Activated CD4-positive, alpha-beta T cell treated with anti-CD3 and anti-CD28 coated beads for 36 hours (primary cell): Measurements from ENCODE around the gene CRADD. TPM values are rescaled to one million over a fixed set of nuclear protein-coding genes. Genes with fewer than 3 reads are reported as not detected.
A peak's percentile ranks its signal among the peaks of the same experiment; 100 is the strongest.
"Not testable (repeated sequence)": the region's sequence is repeated elsewhere in the genome, so short reads cannot be mapped to it uniquely, and the experiment has no call there.

Source experiments
- ATAC-seq: fragments of 200-7000 bp; cut with Tn5 transposase; one replicate; pipeline ENCODE4 v1.10.0; 2021; ENCODE audit warnings: mild to moderate bottlenecking, moderate library complexity
- CTCF ChIA-PET: fragments of 350-600 bp; sonication (Branson Sonifier 250); formaldehyde crosslinking; loops from one replicate; lab custom pipeline; 2021; ENCODE audit warnings: antibody characterized with exemption; lab: Charles Lee
- POLR2A ChIA-PET: fragments of 350-600 bp; sonication (Branson Sonifier 250); formaldehyde crosslinking; loops from one replicate; lab custom pipeline; 2021; ENCODE audit warnings: antibody characterized with exemption, inconsistent platforms; lab: Charles Lee
- DNase-seq: peaks from one replicate; pipeline ENCODE4 v3.0.0-alpha.2; 2020
- H3K27ac Mint-ChIP-seq: one replicate; pipeline ENCODE4 v1.8.0; 2021; ENCODE audit warnings: mixed read lengths
- H3K27me3 Mint-ChIP-seq: one replicate; pipeline ENCODE4 v1.8.0; 2021; ENCODE audit warnings: mixed read lengths
- H3K36me3 Mint-ChIP-seq: one replicate; pipeline ENCODE4 v1.8.0; 2021; ENCODE audit warnings: low read depth, mixed read lengths
- H3K4me1 Mint-ChIP-seq: one replicate; pipeline ENCODE4 v1.8.0; 2021; ENCODE audit warnings: mixed read lengths
- H3K4me3 Mint-ChIP-seq: one replicate; pipeline ENCODE4 v1.8.0; 2021; ENCODE audit warnings: mild to moderate bottlenecking, moderate library complexity, mixed read lengths
- H3K9me3 Mint-ChIP-seq: one replicate; pipeline ENCODE4 v1.8.0; 2021; ENCODE audit warnings: low read depth, mixed read lengths
- intact Hi-C, 2 experiments: fragments of 100-400 bp; cut with DNase I in 1 of 2; cut with micrococcal nuclease in 1 of 2; formaldehyde crosslinking; loops; one replicate each; pipeline versions ENCODE4 v1.14.2 to v1.15.1; 2022 to 2024; cut with DNase I, micrococcal nuclease
- total RNA-seq, 2 experiments: library from RNA; stranded (reverse); gene quantifications; one replicate each; pipeline ENCODE4 v1.2.3, GENCODE V29; 2021

CRADD gene
- total RNA-seq, 2 experiments from 2014 or later, result 5.7 to 7.8 TPM

GRCh38 chr12:93796729-93797128 is 119.6 kb downstream of the CRADD start:
- ATAC-seq (no peak), DNase-seq (no peak)
- Mint-ChIP-seq H3K4me1 (peaks cover 15% of the 10 kb centered on the region), H3K27me3 (no peaks in the 10 kb centered on the region), H3K4me3 (no peak overlapping the region), H3K36me3 (peaks cover 8% of the 10 kb centered on the region), H3K9me3 (no peaks in the 10 kb centered on the region), H3K27ac (no peak overlapping the region)
- POLR2A ChIA-PET, result no interaction called here
- CTCF ChIA-PET, result no interaction called here
- intact Hi-C loops, result no loop called here

- intact Hi-C loops, result no loop called here
- H3K27ac Mint-ChIP-seq, result peak overlapping the region; percentile 20
- POLR2A ChIA-PET, result no interaction called here
- peaks cover 21% of the 10 kb centered on the region for H3K4me1 Mint-ChIP-seq
- CTCF ChIA-PET, result no interaction called here
- ATAC-seq (peak; percentile 90), DNase-seq (no peak)
- peaks cover 8% of the 10 kb centered on the region for H3K36me3 Mint-ChIP-seq
- H3K27me3 Mint-ChIP-seq, result no peaks in the 10 kb centered on the region
- H3K4me3 Mint-ChIP-seq, result no peak overlapping the region
- H3K9me3 Mint-ChIP-seq, result no peaks in the 10 kb centered on the region
Observed at GRCh38 chr12:93798279-93799151, 121.3 kb downstream of the CRADD start.

GRCh38 chr12:93801666-93802065 is 124.5 kb downstream of the CRADD start:
- CTCF ChIA-PET, result interaction anchor here (1.1 kb wide), 1 partner anchor 35 kb away, joined by 4 read pairs; no protein-coding TSS in a partner anchor
- DNase-seq, H3K9me3 Mint-ChIP-seq, POLR2A ChIA-PET, intact Hi-C loops, ATAC-seq, H3K4me3 Mint-ChIP-seq, H3K27ac Mint-ChIP-seq, H3K27me3 Mint-ChIP-seq: not testable (repeated sequence)
- peaks cover 38% of the 10 kb centered on the region for H3K4me1 Mint-ChIP-seq
- H3K36me3 Mint-ChIP-seq, result peaks cover 10% of the 10 kb centered on the region

- DNase-seq (no peak), ATAC-seq (no peak)
- POLR2A ChIA-PET, result no interaction called here
- Mint-ChIP-seq H3K4me1 (peaks cover 44% of the 10 kb centered on the region), H3K9me3 (no peaks in the 10 kb centered on the region), H3K36me3 (peaks cover 10% of the 10 kb centered on the region), H3K4me3 (no peak overlapping the region), H3K27me3 (no peaks in the 10 kb centered on the region), H3K27ac (no peak overlapping the region)
- CTCF ChIA-PET, result interaction anchor here (1.1 to 1.4 kb wide), 3 partner anchors 30 to 292 kb away, joined by 3 to 4 read pairs (median 3); no protein-coding TSS in a partner anchor
- intact Hi-C loops, result no loop called here
Observed at GRCh38 chr12:93802293-93802692, 125.1 kb downstream of the CRADD start.

- H3K36me3 Mint-ChIP-seq, result peaks cover 10% of the 10 kb centered on the region
- H3K9me3 Mint-ChIP-seq, result no peaks in the 10 kb centered on the region
- CTCF ChIA-PET, result interaction anchor here (1.1 to 1.4 kb wide), 4 partner anchors 17 to 291 kb away, joined by 3 to 4 read pairs (median 3); no protein-coding TSS in a partner anchor
- POLR2A ChIA-PET, result no interaction called here
- no peak overlapping the region for H3K27ac Mint-ChIP-seq
- DNase-seq (no peak), ATAC-seq (no peak)
- H3K4me3 Mint-ChIP-seq, result no peak overlapping the region
- intact Hi-C loops, result no loop called here
- no peaks in the 10 kb centered on the region for H3K27me3 Mint-ChIP-seq
- H3K4me1 Mint-ChIP-seq, result peaks cover 45% of the 10 kb centered on the region
Observed at GRCh38 chr12:93802698-93803423, 125.7 kb downstream of the CRADD start.

- no peaks in the 10 kb centered on the region for H3K9me3 Mint-ChIP-seq
- peaks cover 10% of the 10 kb centered on the region for H3K36me3 Mint-ChIP-seq
- no peak overlapping the region for H3K27ac Mint-ChIP-seq
- ChIA-PET CTCF (interaction anchor here (1.1 to 1.4 kb wide), 3 partner anchors 18 to 291 kb away, joined by 3 read pairs; no protein-coding TSS in a partner anchor), POLR2A (no interaction called here)
- no peak for ATAC-seq
- intact Hi-C loops, result no loop called here
- H3K4me3 Mint-ChIP-seq, result no peak overlapping the region
- H3K27me3 Mint-ChIP-seq, result no peaks in the 10 kb centered on the region
- no peak for DNase-seq
- peaks cover 39% of the 10 kb centered on the region for H3K4me1 Mint-ChIP-seq
Observed at GRCh38 chr12:93803424-93803807, 126.2 kb downstream of the CRADD start.

- ATAC-seq, result peak; percentile 54
- H3K9me3 Mint-ChIP-seq, result no peaks in the 10 kb centered on the region
- peaks cover 32% of the 10 kb centered on the region for H3K4me1 Mint-ChIP-seq
- H3K27me3 Mint-ChIP-seq, result no peaks in the 10 kb centered on the region
- DNase-seq, result no peak
- H3K27ac Mint-ChIP-seq, result no peak overlapping the region
- H3K36me3 Mint-ChIP-seq, result peaks cover 6% of the 10 kb centered on the region
- H3K4me3 Mint-ChIP-seq, result no peak overlapping the region
- intact Hi-C loops, result no loop called here
- CTCF ChIA-PET, result interaction anchor here (0.7 kb wide), 2 partner anchors 19 to 49 kb away, joined by 3 read pairs; no protein-coding TSS in a partner anchor
- POLR2A ChIA-PET, result no interaction called here
Observed at GRCh38 chr12:93804392-93805179, 127.4 kb downstream of the CRADD start.

GRCh38 chr12:93805736-93806141 is 128.6 kb downstream of the CRADD start:
- no peak overlapping the region for H3K4me3 Mint-ChIP-seq
- H3K27me3 Mint-ChIP-seq, result no peaks in the 10 kb centered on the region
- H3K9me3 Mint-ChIP-seq, result no peaks in the 10 kb centered on the region
- CTCF ChIA-PET, result no interaction called here
- H3K27ac Mint-ChIP-seq, result no peak overlapping the region
- DNase-seq, result no peak
- POLR2A ChIA-PET, result no interaction called here
- peaks cover 2% of the 10 kb centered on the region for H3K36me3 Mint-ChIP-seq
- no peak for ATAC-seq
- intact Hi-C loops, result no loop called here
- peaks cover 32% of the 10 kb centered on the region for H3K4me1 Mint-ChIP-seq

- ChIA-PET POLR2A (no interaction called here), CTCF (interaction anchor here (0.7 kb wide), 1 partner anchor 22 kb away, joined by 4 read pairs; no protein-coding TSS in a partner anchor)
- H3K4me3 Mint-ChIP-seq, result no peak overlapping the region
- no peaks in the 10 kb centered on the region for H3K9me3 Mint-ChIP-seq
- DNase-seq (no peak), ATAC-seq (no peak)
- intact Hi-C loops, result no loop called here
- peaks cover 2% of the 10 kb centered on the region for H3K36me3 Mint-ChIP-seq
- H3K4me1 Mint-ChIP-seq, result peaks cover 32% of the 10 kb centered on the region
- H3K27ac Mint-ChIP-seq, result no peak overlapping the region
- no peaks in the 10 kb centered on the region for H3K27me3 Mint-ChIP-seq
Observed at GRCh38 chr12:93807354-93807753, 130.2 kb downstream of the CRADD start.

GRCh38 chr12:93808169-93808899 is 131.2 kb downstream of the CRADD start:
- peaks cover 27% of the 10 kb centered on the region for H3K4me1 Mint-ChIP-seq
- peaks cover 2% of the 10 kb centered on the region for H3K36me3 Mint-ChIP-seq
- no peaks in the 10 kb centered on the region for H3K9me3 Mint-ChIP-seq
- POLR2A ChIA-PET, result no interaction called here
- DNase-seq, result no peak
- CTCF ChIA-PET, result interaction anchor here (0.6 kb wide), 1 partner anchor 777 kb away, joined by 3 read pairs; no protein-coding TSS in a partner anchor
- H3K27me3 Mint-ChIP-seq, result no peaks in the 10 kb centered on the region
- no peak overlapping the region for H3K27ac Mint-ChIP-seq
- no peak for ATAC-seq
- no peak overlapping the region for H3K4me3 Mint-ChIP-seq
- intact Hi-C loops, result no loop called here
